B cell (primary cell): ENCODE results near the gene SRP54. TPM values are rescaled to one million over a fixed set of nuclear protein-coding genes. Genes with fewer than 3 reads are reported as not detected.

Source experiments
- ATAC-seq: fragments of 200-7000 bp; cut with Tn5 transposase; one replicate; pipeline ENCODE4 v1.10.0; 2021; ENCODE audit warnings: low read depth, mild to moderate bottlenecking, moderate number of reproducible peaks, moderate library complexity
- CTCF ChIA-PET: fragments of 350-600 bp; sonication (Branson Sonifier 250); formaldehyde crosslinking; loops from one replicate; lab custom pipeline; 2021; ENCODE audit warnings: antibody characterized with exemption, inconsistent platforms; lab: Charles Lee
- POLR2A ChIA-PET: fragments of 350-600 bp; sonication (Branson Sonifier 250); formaldehyde crosslinking; loops from one replicate; lab custom pipeline; 2021; ENCODE audit warnings: antibody characterized with exemption; lab: Charles Lee
- DNase-seq: peaks from one replicate; pipeline ENCODE4 v3.0.0; 2013
- H2AFZ ChIP-seq: 2 replicates; pipeline ENCODE4 v1.6.1; 2012; ENCODE audit warnings: mild to moderate bottlenecking, low read depth, low read length; ENCODE audit not compliant: insufficient read depth, poor library complexity, severe bottlenecking
- H3K27ac ChIP-seq, 2 donors: 1 replicate in 1 of 2; 2 replicates in 1 of 2; pipeline ENCODE4 v1.5.1; 2012 to 2013; ENCODE audit warnings: low read length in 2 of 2, mild to moderate bottlenecking in 2 of 2, moderate library complexity in 1 of 2
- H3K27me3 ChIP-seq, 4 experiments: fragments of 200-600 bp in 1 of 4; sonication (generic) in 1 of 4; replicated peaks in 1 of 4; 1 replicate in 2 of 4; 2 replicates in 2 of 4; pipeline versions ENCODE4 v1.6.1 to v1.7.0; 2013 to 2016; ENCODE audit warnings: low read length in 3 of 4, mild to moderate bottlenecking in 2 of 4, mixed read lengths in 1 of 4, moderate library complexity in 1 of 4; ENCODE audit not compliant: insufficient read depth in 4 of 4, control insufficient read depth in 3 of 4; ENCODE audit errors: control extremely low read depth in 1 of 4
- H3K36me3 ChIP-seq, 2 experiments: replicated peaks in 1 of 2; 1 replicate in 1 of 2; 2 replicates in 1 of 2; pipeline versions ENCODE4 v1.6.1 to v1.7.1; 2013; ENCODE audit warnings: low read length in 1 of 2; ENCODE audit not compliant: insufficient read depth in 2 of 2, control insufficient read depth in 1 of 2; ENCODE audit errors: control extremely low read depth in 1 of 2, extremely low read depth in 1 of 2
- H3K4me1 ChIP-seq, 2 donors: fragments of 200-600 bp in 1 of 2; sonication (generic) in 1 of 2; 1 replicate in 1 of 2; 2 replicates in 1 of 2; pipeline versions ENCODE4 v1.5.1 to v1.6.1; 2013 to 2017; ENCODE audit warnings: low read length in 2 of 2; ENCODE audit not compliant: control insufficient read depth in 2 of 2, insufficient read depth in 2 of 2
- H3K4me2 ChIP-seq: replicated peaks from 2 replicates; pipeline ENCODE3; 2012; ENCODE audit warnings: mild to moderate bottlenecking, low read depth, low read length; ENCODE audit not compliant: poor library complexity, severe bottlenecking
- H3K4me3 ChIP-seq, 5 experiments: fragments of 200-600 bp in 1 of 5; sonication (generic) in 1 of 5; 1 replicate in 3 of 5; 2 replicates in 2 of 5; pipeline versions ENCODE4 v1.5.1 to v1.7.0; 2011 to 2016; ENCODE audit warnings: low read length in 4 of 5, mild to moderate bottlenecking in 4 of 5, low read depth in 2 of 5, control low read depth in 1 of 5, moderate library complexity in 1 of 5; ENCODE audit not compliant: insufficient read depth in 1 of 5; ENCODE audit errors: control extremely low read depth in 1 of 5, extremely low read depth in 1 of 5
- H3K79me2 ChIP-seq: fragments of 200-600 bp; sonication (generic); one replicate; pipeline ENCODE4 v1.6.0; 2016; ENCODE audit warnings: low read length; ENCODE audit not compliant: control insufficient read depth, insufficient read depth
- H3K9ac ChIP-seq: fragments of 200-600 bp; sonication (generic); 2 replicates; pipeline ENCODE4 v1.6.1; 2017; ENCODE audit warnings: mild to moderate bottlenecking, low read length, moderate library complexity
- H3K9me3 ChIP-seq, 3 donors: one replicate each; pipeline versions ENCODE4 v1.6.1 to v1.7.1; 2013; ENCODE audit warnings: low read length in 2 of 3; ENCODE audit not compliant: control insufficient read depth in 2 of 3, insufficient read depth in 1 of 3; ENCODE audit errors: control extremely low read depth in 1 of 3
- H4K20me1 ChIP-seq: 2 replicates; pipeline ENCODE4 v1.6.0; 2012; ENCODE audit warnings: mild to moderate bottlenecking, low read length; ENCODE audit not compliant: insufficient read depth, control insufficient read depth, poor library complexity, severe bottlenecking
- H3K27ac Mint-ChIP-seq: one replicate; pipeline ENCODE4 v1.8.0; 2021; ENCODE audit warnings: mixed read lengths
- H3K27me3 Mint-ChIP-seq: one replicate; pipeline ENCODE4 v1.8.0; 2021; ENCODE audit warnings: mixed read lengths
- H3K4me1 Mint-ChIP-seq: one replicate; pipeline ENCODE4 v1.8.0; 2021; ENCODE audit warnings: mixed read lengths
- H3K4me3 Mint-ChIP-seq: one replicate; pipeline ENCODE4 v1.8.0; 2021; ENCODE audit warnings: mixed read lengths
- H3K9me3 Mint-ChIP-seq: one replicate; pipeline ENCODE4 v1.8.0; 2022; ENCODE audit warnings: mixed read lengths; ENCODE audit not compliant: insufficient read depth
- CTCF ChIP-seq: fragments of 200-600 bp; IDR thresholded peaks from one replicate; pipeline ENCODE4 v1.8.0; 2022; ENCODE audit warnings: antibody characterized with exemption, mild to moderate bottlenecking
- EZH2 ChIP-seq: IDR thresholded peaks from 2 replicates; pipeline ENCODE4 v1.6.1; 2012; ENCODE audit warnings: borderline replicate concordance, low read depth, mild to moderate bottlenecking, moderate library complexity, low read length; ENCODE audit not compliant: insufficient read depth, poor library complexity, severe bottlenecking
- WGBS: methylation state at CpG from one replicate; pipeline ENCODE4 v1.1.5; 2013; ENCODE audit warnings: missing lambda C conversion rate; ENCODE audit not compliant: insufficient coverage; 5-methylcytosine and 5-hydroxymethylcytosine counted together
- intact Hi-C: fragments of 100-400 bp; cut with micrococcal nuclease; formaldehyde crosslinking; loops from one replicate; pipeline ENCODE4 v1.10.0; 2022
- polyA plus RNA-seq: library from polyadenylated mRNA; depleted of rRNA; stranded (reverse); fragments of >200 nt; gene quantifications from 2 replicates; pipeline ENCODE4 v1.2.3, GENCODE V29; 2012
- total RNA-seq, 2 donors: library from RNA; stranded (reverse); fragments of 120-200 nt in 1 of 2; gene quantifications; 1 replicate in 1 of 2; 2 replicates in 1 of 2; pipeline versions ENCODE4 v1.2.3 to v1.2.4, GENCODE V29; 2013 to 2022

Gene SRP54
- total and polyA plus RNA-seq, 2 donors (not counting 1 experiment from before 2014, with no cell fraction given): 18.4 to 54.9 TPM

- H3K9ac ChIP-seq: no peak overlapping the region
- H4K20me1 ChIP-seq: no peaks in the 10 kb centered on the region
- TF ChIP-seq EZH2 (no peak), CTCF (no peak)
- no peak for DNase-seq
- no peaks in the 10 kb centered on the region for H3K4me1 Mint-ChIP-seq
- H3K4me2 ChIP-seq: no peak overlapping the region
- no peak overlapping the region for H3K4me3 Mint-ChIP-seq
- no peaks in the 10 kb centered on the region for H3K4me1 ChIP-seq
- no CpG with 5 or more reads among the region's 4 CpGs for WGBS
- no peak overlapping the region for H3K27ac Mint-ChIP-seq
- H3K27me3 Mint-ChIP-seq: no peaks in the 10 kb centered on the region
- H3K27me3 ChIP-seq: no peaks in the 10 kb centered on the region
- intact Hi-C loops: no loop called here
- ChIA-PET POLR2A (interaction anchor here (0.7 kb wide), 1 partner anchor 60 kb away, joined by 3 read pairs; no protein-coding TSS in a partner anchor), CTCF (no interaction called here)
- no peak overlapping the region for H2AFZ ChIP-seq
- H3K79me2 ChIP-seq: no peaks in the 10 kb centered on the region
- no peak overlapping the region for H3K27ac ChIP-seq
- H3K9me3 ChIP-seq: no peaks in the 10 kb centered on the region
- ATAC-seq: no peak
- H3K36me3 ChIP-seq: peaks cover 13 to 55% of the 10 kb centered on the region in 2 experiments
- no peaks in the 10 kb centered on the region for H3K9me3 Mint-ChIP-seq
- H3K4me3 ChIP-seq: no peak overlapping the region
Observed at GRCh38 chr14:35020713-35021112, 37.9 kb downstream of the SRP54 start.

DNA sequence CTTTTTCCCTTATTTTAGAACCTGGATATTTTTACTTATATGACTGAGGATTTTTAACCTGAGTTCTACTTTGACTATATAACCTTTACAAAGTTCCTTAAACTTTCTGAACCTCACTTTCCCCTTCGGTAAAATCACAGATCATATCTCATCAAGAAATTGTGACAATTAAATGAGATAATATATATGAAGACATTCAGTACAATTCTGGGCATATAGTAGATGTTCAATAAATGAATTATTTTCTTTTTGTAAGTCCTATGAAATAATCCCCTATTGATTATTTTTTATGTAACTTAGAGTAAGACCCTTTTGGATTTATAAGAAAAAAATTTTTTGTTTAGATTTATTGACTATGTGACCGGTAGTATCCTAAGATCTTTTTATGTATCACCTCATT is 45.6 kb downstream of the SRP54 start:
- DNase-seq: no peak
- no CpG with 5 or more reads among the region's 2 CpGs for WGBS
- no peak overlapping the region for H3K4me3 Mint-ChIP-seq

More for the DNA sequence above, 45.6 kb downstream of the SRP54 start:
- Histone ChIP-seq H3K36me3 (peaks cover 0 to 35% of the 10 kb centered on the region in 2 experiments), H2AFZ (no peak overlapping the region), H4K20me1 (no peaks in the 10 kb centered on the region), H3K79me2 (no peaks in the 10 kb centered on the region), H3K9me3 (peaks cover 0 to 17% (median under 1%) of the 10 kb centered on the region in 3 donors), H3K4me1 (no peaks in the 10 kb centered on the region), H3K4me2 (no peak overlapping the region), H3K27me3 (no peaks in the 10 kb centered on the region), H3K9ac (no peak overlapping the region), H3K4me3 (no peak overlapping the region), H3K27ac (no peak overlapping the region)
- ChIA-PET POLR2A (no interaction called here), CTCF (no interaction called here)
- no peak for ATAC-seq
- no peak overlapping the region for H3K27ac Mint-ChIP-seq
- TF ChIP-seq EZH2: no peak
- TF ChIP-seq CTCF: no peak
- intact Hi-C loops: no loop called here
- no peaks in the 10 kb centered on the region for H3K4me1 Mint-ChIP-seq
- H3K9me3 Mint-ChIP-seq: peaks cover 2% of the 10 kb centered on the region
- H3K27me3 Mint-ChIP-seq: no peaks in the 10 kb centered on the region
